ENCODE data around the gene PRCC.

DNA sequence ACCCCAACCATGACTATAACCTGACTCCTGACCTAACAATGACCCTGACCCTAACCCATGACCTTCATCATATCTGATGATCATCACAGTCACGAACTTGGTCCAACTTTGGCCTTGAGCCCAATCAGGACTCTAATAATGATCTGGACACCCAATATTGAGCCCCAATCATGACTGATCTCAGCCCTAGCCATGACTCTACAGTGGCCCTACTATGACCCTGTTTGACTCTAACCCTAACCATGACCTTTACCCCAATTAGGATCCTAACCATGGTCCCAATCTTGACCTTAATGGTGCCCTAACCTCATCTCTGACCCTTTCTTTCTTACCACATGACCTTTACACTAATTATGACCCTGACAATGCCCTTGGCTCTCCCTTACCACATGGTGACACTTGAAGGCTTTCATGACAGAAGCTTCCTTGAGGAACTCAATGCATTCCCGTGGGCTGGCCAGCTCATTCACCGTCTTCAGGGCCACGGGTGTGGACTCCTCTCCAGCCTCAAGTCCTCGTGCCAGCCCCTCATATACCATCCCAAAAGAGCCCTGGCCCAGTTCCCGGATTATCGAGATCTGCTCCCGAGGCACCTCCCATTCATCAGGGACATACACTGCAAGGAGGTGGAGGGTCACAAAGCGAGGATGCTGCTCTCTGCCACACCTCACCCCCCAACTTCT lies 75.4 kb downstream of the PRCC start:
- TF ChIP-seq, protein P1, sequence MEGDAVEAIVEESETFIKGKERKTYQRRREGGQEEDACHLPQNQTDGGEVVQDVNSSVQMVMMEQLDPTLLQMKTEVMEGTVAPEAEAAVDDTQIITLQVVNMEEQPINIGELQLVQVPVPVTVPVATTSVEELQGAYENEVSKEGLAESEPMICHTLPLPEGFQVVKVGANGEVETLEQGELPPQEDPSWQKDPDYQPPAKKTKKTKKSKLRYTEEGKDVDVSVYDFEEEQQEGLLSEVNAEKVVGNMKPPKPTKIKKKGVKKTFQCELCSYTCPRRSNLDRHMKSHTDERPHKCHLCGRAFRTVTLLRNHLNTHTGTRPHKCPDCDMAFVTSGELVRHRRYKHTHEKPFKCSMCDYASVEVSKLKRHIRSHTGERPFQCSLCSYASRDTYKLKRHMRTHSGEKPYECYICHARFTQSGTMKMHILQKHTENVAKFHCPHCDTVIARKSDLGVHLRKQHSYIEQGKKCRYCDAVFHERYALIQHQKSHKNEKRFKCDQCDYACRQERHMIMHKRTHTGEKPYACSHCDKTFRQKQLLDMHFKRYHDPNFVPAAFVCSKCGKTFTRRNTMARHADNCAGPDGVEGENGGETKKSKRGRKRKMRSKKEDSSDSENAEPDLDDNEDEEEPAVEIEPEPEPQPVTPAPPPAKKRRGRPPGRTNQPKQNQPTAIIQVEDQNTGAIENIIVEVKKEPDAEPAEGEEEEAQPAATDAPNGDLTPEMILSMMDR (IDR thresholded peaks at IDR 0.05): no peak
- TF ChIP-seq EP300 (IDR thresholded peaks at IDR 0.05) (no peak), POLR2A (IDR thresholded peaks at IDR 0.05) (no peak)
